Heart right ventricle (tissue), 16 donors: ENCODE measurements around the gene ZNF277. TPM values are rescaled to one million over a fixed set of nuclear protein-coding genes. Genes with fewer than 3 reads are reported as not detected.

Experiments
- ATAC-seq, 8 donors: fragments of 200-7000 bp; cut with Tn5 transposase; one replicate each; pipeline ENCODE4 v1.9.1; 2020; ENCODE audit warnings: mild to moderate bottlenecking in 8 of 8, moderate library complexity in 8 of 8, moderate number of reproducible peaks in 1 of 8
- DNase-seq, 2 donors: peaks; one replicate each; pipeline ENCODE4 v3.0.0-alpha.2; 2020
- H3K27ac ChIP-seq, 10 donors: fragments of 200-600 bp; sonication (generic) in 2 of 10; one replicate each; pipeline versions ENCODE4 v1.5.0 to v1.8.0; 2020 to 2022; ENCODE audit warnings: mild to moderate bottlenecking in 3 of 10
- H3K27me3 ChIP-seq, 7 donors: fragments of 200-600 bp; one replicate each; pipeline ENCODE4 v1.8.0; 2021 to 2022; ENCODE audit warnings: mild to moderate bottlenecking in 2 of 7
- H3K36me3 ChIP-seq, 9 donors: fragments of 200-600 bp; sonication (generic) in 1 of 9; one replicate each; pipeline versions ENCODE4 v1.5.0 to v1.8.0; 2020 to 2022; ENCODE audit warnings: mild to moderate bottlenecking in 2 of 9
- H3K4me1 ChIP-seq, 9 donors: fragments of 200-600 bp; sonication (generic) in 1 of 9; one replicate each; pipeline versions ENCODE4 v1.5.0 to v1.8.0; 2020 to 2022; ENCODE audit warnings: mild to moderate bottlenecking in 4 of 9
- H3K4me3 ChIP-seq, 10 donors: fragments of 200-600 bp; sonication (generic) in 2 of 10; one replicate each; pipeline versions ENCODE4 v1.5.0 to v1.8.0; 2020 to 2022; ENCODE audit warnings: mild to moderate bottlenecking in 7 of 10, moderate library complexity in 2 of 10
- H3K9me3 ChIP-seq, 11 donors: fragments of 200-600 bp in 10 of 11; sonication (generic) in 2 of 11; one replicate each; pipeline versions ENCODE4 v1.5.0 to v1.8.0; 2013 to 2022; ENCODE audit warnings: mild to moderate bottlenecking in 2 of 11, control low read depth in 1 of 11, moderate library complexity in 1 of 11
- CTCF ChIP-seq, 9 donors: fragments of 200-600 bp; sonication (generic) in 2 of 9; IDR thresholded peaks; one replicate each; pipeline versions ENCODE4 v1.5.0 to v1.8.0; 2021 to 2022; ENCODE audit warnings: antibody characterized with exemption in 9 of 9, mild to moderate bottlenecking in 5 of 9, moderate library complexity in 1 of 9
- WGBS, 2 donors: extraction: QIAGEN DNeasy Blood & Tissue Kit; methylation state at CpG; one replicate each; pipeline ENCODE4 v1.1.7; 2013; ENCODE audit warnings: inconsistent platforms in 1 of 2; 5-methylcytosine and 5-hydroxymethylcytosine counted together
- intact Hi-C, 10 donors: fragments of 100-400 bp; cut with DNase I; formaldehyde crosslinking; loops; one replicate each; pipeline versions ENCODE4 v1.11.1 to v1.14.2; 2022
- polyA plus RNA-seq, 2 donors: library from polyadenylated mRNA; stranded (reverse); fragments of 200-250 nt; gene quantifications; one replicate each; pipeline ENCODE4 v1.2.3, GENCODE V29; 2013
- total RNA-seq, 10 donors: library from RNA; stranded (reverse); fragmentation: NEBNext Ultra II Directional in 3 of 10; extraction: Animal tissue kit (Norgen Biotek cat#: 25700) in 3 of 10; gene quantifications; one replicate each; pipeline versions ENCODE4 v1.2.1 to v1.2.4, GENCODE V29; 2021 to 2023
- donor health status: Arrhythmogenic right ventricular cardiomyopathy.
- donor health status: ischemic (EF 13 %, LVEDD 7.1; RV severe dilation, severe dysfunction).
- donor health status: healthy with polysubstance abuse.
- donor health status: DM: no; HTN: yes; CAD: no.
- donor health status: DM: no; HTN: no; CAD: no.
- donor health status: ischemic (EF 25% LVEDD 6.9; RV normal size, moderate dysfunction).
- donor health status: ischemic (EF 25% LVEDD 5.7; RV mildly dilated, moderate dysfunction).
- donor health status: healthy.
- donor health status: DM: yes; HTN: yes; CAD: no.
- donor health status: Ischemic cardiomyopathy.
- donor health status: ischemic (EF 35%, LVEDD 5.7; RV mildly dilated, moderate dysfunction).
- donor health status: nonischemic (EF 11% LVEDD 7.7; RV severe dilation, severe dysfunction).
- donor health status: DM: yes; HTN: yes; CAD: no.
- donor health status: PGD.
- donor health status: ischemic (EF 29% LVEDD 5.4; RV normal size, mild dysfunction).
- donor health status: nonischemic (EF 23%, LVEDD 6.1; RV moderate dilation, normal function).

The ZNF277 gene
- total and polyA plus RNA-seq, 12 donors = 7.7 to 25.7 (median 17.4) TPM

DNA sequence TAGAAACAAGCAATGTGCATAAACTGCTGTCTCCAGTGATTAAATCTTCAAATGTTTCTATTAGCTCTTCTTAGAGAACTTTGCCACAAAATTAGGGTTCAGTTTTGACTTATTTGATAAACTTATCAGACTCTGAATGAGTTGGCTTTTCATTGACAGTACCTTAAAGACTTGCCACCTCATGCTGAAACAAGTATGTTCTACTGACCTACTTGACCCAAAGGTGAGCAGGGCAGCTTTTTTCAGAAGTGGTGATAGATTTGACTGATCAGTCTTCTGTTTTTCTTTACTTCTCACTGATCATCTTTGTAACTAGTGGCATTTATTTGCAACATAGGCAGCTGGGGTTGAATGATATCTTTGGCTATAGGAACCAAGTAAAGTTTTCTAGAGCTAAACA is 7.8 kb downstream of the ZNF277 start:
- no peaks in the 10 kb centered on the region for H3K27me3 ChIP-seq
- peaks cover 0 to 50% (median 14%) of the 10 kb centered on the region in 9 donors for H3K4me1 ChIP-seq
- no peak overlapping the region for H3K4me3 ChIP-seq
- TF ChIP-seq CTCF (IDR thresholded peaks at IDR 0.05) = no peak
- H3K36me3 ChIP-seq = no peaks in the 10 kb centered on the region
- H3K9me3 ChIP-seq = no peaks in the 10 kb centered on the region
- intact Hi-C loops = no loop called here
- ATAC-seq (no peak), DNase-seq (no peak)
- H3K27ac ChIP-seq = peak overlapping the region in 1 of 10 donors; percentile 43

DNA sequence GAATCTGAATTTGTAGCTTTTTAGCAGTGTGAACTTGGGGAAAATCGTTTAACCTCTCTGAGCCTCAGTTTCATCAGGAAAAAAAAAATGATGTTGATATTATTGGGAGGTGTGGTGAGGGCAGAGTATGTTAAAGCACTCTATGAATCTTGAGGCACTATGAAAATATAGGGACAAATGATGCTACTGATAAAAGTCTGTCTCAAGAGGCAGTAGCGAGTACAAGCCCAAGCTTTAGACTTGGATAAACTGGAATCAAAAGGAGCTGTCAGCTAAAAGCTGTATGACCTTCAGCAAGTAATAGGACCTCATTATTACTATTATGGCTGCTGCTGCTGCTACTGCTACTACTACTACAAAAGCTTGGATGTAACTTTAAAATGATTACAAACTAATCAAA is 8.4 kb downstream of the ZNF277 start:
- Histone ChIP-seq H3K4me1 (peaks cover 0 to 50% (median 14%) of the 10 kb centered on the region in 9 donors), H3K36me3 (no peaks in the 10 kb centered on the region), H3K4me3 (no peak overlapping the region), H3K27ac (no peak overlapping the region), H3K9me3 (no peaks in the 10 kb centered on the region), H3K27me3 (no peaks in the 10 kb centered on the region)
- 67 to 85% methylated on average over 2 of the region's 2 CpGs for WGBS, 2 donors
- ATAC-seq (no peak), DNase-seq (no peak)
- intact Hi-C loops = no loop called here
- TF ChIP-seq CTCF (IDR thresholded peaks at IDR 0.05) = no peak

- peaks cover 0 to 48% (median 14%) of the 10 kb centered on the region in 9 donors for H3K4me1 ChIP-seq
- no peaks in the 10 kb centered on the region for H3K9me3 ChIP-seq
- H3K4me3 ChIP-seq = no peak overlapping the region
- no peak for ATAC-seq
- 88 to 91% methylated on average over 4 of the region's 4 CpGs for WGBS, 2 donors
- intact Hi-C loops = no loop called here
- no peak overlapping the region for H3K27ac ChIP-seq
- no peak for DNase-seq
- no peaks in the 10 kb centered on the region for H3K27me3 ChIP-seq
- no peak for TF ChIP-seq CTCF (IDR thresholded peaks at IDR 0.05)
- no peaks in the 10 kb centered on the region for H3K36me3 ChIP-seq
These were observed 9.3 kb downstream of the ZNF277 start for GRCh38 chr7:112215787-112216186.

DNA sequence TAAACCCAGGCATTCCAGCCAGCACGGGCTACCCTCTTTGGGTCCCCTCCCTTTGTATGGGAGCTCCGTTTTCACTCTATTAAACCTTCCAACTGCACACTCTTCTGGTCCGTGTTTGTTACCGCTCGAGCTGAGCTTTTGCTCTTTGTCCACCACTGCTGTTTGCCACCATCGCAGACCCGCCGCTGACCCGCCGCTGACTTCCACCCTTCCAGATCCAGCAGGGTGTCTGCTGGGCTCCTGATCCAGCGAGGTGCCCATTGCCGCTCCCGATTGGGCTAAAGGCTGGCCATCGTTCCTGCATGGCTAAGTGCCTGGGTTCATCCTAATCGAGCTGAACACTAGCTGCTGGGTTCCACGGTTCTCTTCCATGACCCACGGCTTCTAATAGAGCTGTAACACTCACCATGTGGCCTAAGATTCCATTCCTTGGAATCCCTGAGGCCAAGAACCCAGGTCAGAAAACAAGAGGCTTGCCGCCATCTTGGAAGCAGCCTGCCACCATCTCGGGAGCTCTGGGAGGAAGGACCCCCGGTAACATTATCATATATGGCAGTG is 14.5 kb downstream of the ZNF277 start:
- intact Hi-C loops = loop anchor here in 1 of 10 donors (10.0 kb wide), 1 partner anchor 74 kb away; no protein-coding TSS in a partner anchor
- DNase-seq (no peak), ATAC-seq (no peak)

More for the DNA sequence above, 14.5 kb downstream of the ZNF277 start:
- H3K9me3 ChIP-seq = no peaks in the 10 kb centered on the region
- H3K27me3 ChIP-seq = no peaks in the 10 kb centered on the region
- H3K4me3 ChIP-seq = no peak overlapping the region
- H3K36me3 ChIP-seq = no peaks in the 10 kb centered on the region
- peaks cover 0 to 29% (median 17%) of the 10 kb centered on the region in 9 donors for H3K4me1 ChIP-seq
- TF ChIP-seq CTCF (IDR thresholded peaks at IDR 0.05) = no peak
- WGBS, 2 donors = 93 to 95% methylated on average over 20 of the region's 20 CpGs
- no peak overlapping the region for H3K27ac ChIP-seq
